Frontal cortex (tissue), 4 donors: ENCODE data around the gene ZBTB20. TPM values are rescaled to one million over a fixed set of nuclear protein-coding genes. Genes with fewer than 3 reads are reported as not detected.
"Not testable (repeated sequence)": the region's sequence is repeated elsewhere in the genome, so short reads cannot be mapped to it uniquely, and the experiment has no call there.

Experiments used
- DNase-seq, 2 donors: peaks; one replicate each; pipeline ENCODE4 v3.0.0; 2012; ENCODE audit warnings: low spot score in 2 of 2
- FAIRE-seq: peaks from 2 replicates; lab custom pipeline; 2012; peaks lifted over from hg19 to GRCh38; lab: Jason Lieb, UNC
- total RNA-seq: library from RNA; depleted of rRNA; stranded (reverse); fragments of >200 nt; gene quantifications from one replicate; pipeline ENCODE4 v1.2.3, GENCODE V29; 2014
- donor health status: control.
- donor health status: control.
- donor health status: control.

Gene ZBTB20
- total RNA-seq, 1 donor from 2014 or later = 39.9 TPM

DNA sequence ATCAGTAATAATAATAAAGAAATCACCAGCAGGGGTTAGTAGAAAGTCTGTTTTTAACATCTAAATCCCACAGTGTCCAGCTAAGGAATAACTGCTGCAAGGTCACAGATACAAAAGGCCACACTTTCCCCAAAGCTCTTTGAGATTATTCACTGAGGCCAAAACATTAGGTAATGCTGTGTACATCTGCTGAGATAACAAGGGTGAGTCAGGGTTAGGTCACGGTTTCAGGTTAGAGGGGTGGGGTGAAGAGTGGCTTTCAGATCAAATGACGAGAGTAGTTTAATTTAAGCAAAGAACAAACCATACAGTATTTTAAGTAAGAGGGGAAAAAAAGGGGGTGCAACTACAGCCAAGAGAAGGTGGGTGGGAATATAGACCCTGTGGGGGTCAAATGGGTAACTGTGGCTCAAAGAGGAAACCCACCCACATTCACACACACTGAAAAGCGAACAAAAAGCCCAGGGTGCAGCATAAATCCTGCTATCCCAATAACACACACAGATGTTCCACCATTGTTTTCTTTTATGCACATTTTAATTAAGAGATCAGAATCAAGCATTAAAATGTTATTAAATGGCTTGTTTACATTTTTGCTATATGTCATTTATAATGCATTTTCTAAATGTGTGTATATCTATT, 440.4 kb downstream of the ZBTB20 start:
- DNase-seq (no peak), FAIRE-seq (no peak)

DNA sequence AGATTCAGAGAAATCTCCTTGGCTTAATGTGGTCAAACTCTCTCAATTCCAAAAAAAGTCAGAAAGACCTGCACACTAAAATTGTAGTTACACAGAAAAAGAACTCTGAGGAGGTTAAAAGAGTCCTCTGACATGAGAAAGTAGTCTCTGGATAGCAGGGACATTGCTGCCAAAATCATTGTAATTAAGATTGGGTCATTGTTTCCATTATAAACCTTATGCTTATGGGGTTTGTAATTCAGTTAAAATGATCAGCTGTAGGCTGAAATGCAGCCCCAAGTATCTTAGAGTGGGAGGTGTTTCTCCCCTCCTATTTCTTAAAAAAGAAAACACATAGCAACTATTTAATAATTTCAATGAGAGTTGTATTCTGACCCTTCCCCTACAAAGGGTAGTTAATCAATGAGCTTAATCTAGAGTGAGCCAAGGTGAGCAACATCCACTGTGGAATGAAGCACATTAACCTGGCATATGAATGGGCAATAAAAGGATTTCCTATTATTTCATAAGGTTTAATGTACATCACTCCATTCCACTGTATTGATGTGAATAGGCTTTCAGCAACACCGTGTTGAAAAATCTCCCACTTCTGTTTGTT, 446.4 kb downstream of the ZBTB20 start:
- DNase-seq (no peak), FAIRE-seq (no peak)

DNA sequence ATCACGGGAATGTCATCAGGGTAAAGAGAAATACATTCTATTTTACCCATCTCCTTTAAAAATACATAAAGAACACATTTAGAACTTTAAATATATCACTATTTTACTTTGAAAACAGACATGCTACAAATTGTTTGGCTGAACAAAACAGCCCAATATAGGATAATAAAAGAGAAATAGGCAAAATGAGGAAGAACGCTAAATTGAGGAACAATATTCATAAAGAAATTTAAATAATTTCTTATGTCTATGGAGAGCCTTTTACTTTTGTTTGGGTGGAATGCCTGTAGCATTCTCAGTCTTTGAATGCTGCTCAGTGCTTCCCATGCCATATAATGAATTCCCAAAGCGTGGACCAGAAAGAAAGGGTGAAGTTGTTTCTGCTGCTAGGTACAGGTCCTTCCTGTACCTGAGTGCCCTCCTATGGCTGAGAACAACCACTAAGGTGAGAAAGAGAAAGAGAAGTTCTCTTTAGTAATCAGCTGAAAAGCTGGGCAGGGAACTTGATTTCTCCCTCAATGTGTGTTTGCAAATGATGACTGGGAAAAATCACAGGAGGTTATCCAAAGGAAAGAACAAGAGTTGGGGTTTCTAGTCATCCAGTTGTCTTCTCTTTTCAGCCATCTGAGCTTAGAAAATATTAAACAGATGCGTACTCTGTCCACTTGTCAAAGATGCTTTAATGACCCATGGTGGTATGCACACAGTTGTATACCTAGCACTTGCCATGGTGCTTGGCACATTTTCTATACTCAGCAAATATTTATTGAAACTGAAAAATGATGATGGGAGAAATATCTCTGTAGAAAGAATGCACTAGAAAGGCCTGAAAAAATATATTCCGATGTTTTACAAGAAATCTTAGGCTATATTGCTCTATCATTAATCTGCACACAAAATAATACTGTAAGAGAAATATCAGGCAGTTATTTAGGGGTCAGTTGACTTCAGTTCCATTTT, 448.7 kb downstream of the ZBTB20 start:
- DNase-seq (no peak), FAIRE-seq (no peak)

DNA sequence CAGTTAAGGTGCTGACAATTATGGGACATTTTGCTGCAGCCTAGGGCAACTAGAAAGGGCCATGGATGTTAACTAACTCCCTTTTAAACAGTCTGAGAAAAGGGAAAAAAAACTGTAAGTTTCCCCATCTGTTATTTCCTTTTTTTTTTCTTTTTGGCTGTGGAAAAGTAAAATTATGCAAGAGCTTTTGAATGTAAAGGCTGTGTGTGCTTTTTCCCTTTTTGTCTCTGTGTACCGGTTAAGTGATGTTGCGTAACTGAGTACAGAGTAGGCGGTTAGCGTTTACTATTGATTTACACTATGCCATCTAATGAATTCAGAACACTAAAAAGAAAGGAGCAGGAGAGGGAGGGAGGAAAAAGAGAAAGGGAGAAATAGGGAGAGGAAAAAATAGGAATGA, 449.7 kb downstream of the ZBTB20 start:
- FAIRE-seq (no peak), DNase-seq (no peak)

DNA sequence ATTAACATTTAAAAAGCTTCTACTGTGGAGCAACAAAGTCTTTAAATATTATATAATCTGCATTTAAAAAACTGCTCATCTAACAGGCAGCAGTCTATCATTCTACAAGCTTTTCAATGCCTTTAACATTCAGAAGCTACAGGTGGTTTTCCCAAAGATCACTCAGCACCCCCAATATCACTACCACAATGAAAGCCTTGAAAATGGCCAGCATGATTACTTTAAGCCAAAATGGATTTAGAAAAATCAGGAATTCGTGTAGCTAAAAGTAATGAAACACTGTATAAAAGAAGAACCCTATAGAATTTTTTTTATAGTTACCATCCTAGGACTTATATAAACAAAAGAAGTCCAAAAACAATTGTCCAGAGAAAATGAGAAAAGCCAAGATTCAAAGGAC, 452.8 kb downstream of the ZBTB20 start:
- FAIRE-seq = no peak
- no peak for DNase-seq

DNA sequence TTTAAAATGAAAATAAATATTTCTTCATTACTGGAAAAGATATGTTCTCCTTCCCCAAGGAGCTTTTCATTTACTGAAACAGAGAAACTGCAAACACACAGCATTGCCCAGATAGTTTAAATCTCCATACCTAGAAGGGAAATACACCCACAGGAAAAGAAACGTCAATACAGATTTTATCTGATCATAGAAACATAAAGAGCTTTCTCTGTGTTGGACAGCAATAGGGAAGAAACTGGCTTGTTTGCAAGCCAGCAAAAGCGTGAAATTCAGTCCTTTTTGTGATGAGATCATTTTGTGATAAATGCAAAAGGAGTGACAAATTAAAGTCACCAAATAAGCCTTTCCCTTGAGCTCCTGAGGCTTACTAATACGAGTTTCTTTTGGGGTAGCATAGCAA, 455.2 kb downstream of the ZBTB20 start:
- FAIRE-seq (no peak), DNase-seq (no peak)

DNA sequence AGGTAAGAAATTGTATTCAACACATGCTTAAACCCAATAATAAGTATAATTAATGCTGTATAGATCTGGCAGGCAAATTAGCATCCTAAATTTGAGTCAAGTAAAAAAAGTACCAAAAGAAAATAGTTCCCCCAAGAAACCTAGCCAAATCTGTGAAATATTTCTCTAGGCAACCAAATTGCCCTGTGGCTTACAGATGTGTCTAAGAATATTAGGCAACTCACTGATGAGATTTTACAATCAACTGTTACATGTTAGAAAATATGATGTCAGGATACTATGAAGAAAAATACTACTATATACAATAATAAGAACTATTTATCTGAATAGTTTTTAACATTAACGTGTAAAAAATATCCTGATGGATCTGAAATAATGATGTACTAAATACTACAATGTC, 456.2 kb downstream of the ZBTB20 start:
- FAIRE-seq = no peak

DNA sequence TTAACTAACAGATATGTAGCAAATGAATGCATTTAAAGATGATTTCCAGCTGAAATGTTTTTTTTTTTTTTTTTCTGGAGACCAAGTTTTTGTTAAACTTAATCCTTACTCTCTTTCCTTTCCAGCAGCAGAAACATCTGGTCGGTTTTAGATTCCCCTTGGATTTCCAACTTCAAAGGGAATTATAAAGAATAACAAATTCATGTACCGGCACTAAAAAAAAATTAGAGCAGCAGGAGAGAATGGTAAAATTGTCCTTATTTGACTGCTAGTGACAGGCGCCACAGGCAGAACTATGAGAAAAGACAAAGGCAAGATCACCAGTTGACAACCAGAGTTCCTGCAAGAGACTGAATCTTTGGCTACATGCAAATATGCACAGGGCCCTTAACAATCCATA, 459.9 kb downstream of the ZBTB20 start:
- no peak for DNase-seq
- no peak for FAIRE-seq

More for the DNA sequence above, 456.2 kb downstream of the ZBTB20 start:
- DNase-seq = no peak

DNA sequence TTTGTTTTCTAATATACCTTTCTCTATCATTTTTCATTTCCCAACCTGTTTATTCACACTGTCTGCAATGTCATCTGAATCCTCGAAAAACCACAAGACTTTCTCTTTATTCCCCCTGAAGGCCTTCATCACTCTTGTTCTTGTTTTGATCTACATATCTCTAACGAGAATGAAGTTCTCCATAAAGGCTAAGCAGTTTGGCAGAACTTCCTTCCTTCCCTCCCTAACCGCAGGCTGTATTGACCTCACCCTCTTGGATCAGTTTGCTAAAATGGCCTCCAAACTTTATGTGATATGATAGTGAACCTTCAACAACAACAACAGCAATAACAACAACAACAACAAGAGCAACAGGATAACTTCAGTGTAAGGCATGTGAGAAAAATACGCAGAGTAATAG, 460.5 kb downstream of the ZBTB20 start:
- DNase-seq = no peak

DNA sequence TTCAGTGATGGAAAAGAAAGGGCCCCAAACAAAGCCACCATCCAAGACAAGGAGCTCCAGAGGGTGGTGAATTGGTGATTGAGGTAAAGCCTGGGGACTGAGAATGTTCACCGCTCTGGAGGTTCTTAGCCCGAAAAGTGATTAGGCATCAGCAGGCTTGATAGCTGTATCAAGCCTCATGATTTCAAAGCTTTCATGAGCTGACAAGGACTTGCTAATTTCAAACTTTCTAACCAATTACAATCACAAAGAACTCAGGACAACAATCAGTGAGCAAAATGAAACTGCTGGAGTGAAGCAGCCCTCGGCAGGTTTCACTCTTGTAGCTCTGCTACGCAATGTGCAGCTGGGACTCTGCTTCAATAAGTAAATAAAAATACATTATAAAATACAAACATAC, 461.9 kb downstream of the ZBTB20 start:
- DNase-seq (no peak), FAIRE-seq (no peak)

More for the DNA sequence above, 460.5 kb downstream of the ZBTB20 start:
- no peak for FAIRE-seq

DNA sequence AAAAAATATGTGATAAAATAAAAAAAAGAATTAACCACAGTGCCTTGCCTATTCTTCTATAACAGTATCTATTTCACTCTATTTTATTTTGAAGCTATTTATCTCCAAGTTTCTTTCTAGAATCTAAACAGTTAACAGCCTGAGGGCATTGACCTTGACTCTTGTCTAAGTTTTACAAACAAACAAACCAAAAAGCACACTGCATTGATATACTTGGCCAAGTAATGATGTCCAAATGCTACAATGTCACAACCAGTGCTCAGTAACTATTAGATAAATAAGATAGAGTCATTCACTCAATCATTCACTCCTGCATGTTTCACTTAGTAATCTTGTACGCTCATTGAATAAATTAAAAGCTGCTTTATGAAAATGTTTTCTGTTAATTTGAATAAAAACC, 466.8 kb downstream of the ZBTB20 start:
- DNase-seq = no peak
- FAIRE-seq = no peak

DNA sequence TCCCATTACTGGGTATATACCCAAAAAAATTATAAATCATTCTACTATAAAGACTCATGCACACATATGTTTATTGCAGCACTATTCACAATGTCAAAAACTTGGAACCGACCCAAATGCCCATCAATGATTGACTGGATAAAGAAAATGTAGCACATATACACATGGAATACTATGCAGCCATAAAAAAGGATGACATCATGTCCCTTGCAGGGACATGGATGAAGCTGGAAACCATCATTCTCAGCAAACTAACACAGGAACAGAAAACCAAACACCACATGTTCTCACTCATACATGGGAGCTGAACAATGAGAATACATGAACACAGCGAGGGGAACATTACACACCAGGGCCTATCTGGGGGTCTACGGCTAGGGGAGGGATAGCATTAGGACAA, 467.3 kb downstream of the ZBTB20 start:
- DNase-seq, FAIRE-seq: not testable (repeated sequence)

DNA sequence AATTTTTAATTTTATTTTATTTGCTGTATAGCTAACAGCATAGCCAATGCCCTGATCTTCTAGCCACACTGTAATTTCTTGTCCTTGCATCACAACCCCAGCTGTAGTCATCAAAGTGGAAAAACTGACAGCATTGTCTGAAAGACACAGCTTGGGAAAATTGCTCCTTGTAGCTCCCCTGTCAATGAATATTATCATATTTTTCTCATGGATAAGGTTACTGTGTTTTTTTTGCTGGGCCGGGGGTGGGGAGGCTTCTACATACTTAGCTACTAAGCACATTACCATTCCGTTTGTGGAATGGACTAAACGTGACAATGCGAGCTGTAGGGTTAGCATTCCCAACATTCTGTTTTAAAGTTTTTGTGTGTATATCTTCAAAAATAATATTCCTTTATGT, 472.0 kb downstream of the ZBTB20 start:
- DNase-seq (no peak), FAIRE-seq (no peak)

DNA sequence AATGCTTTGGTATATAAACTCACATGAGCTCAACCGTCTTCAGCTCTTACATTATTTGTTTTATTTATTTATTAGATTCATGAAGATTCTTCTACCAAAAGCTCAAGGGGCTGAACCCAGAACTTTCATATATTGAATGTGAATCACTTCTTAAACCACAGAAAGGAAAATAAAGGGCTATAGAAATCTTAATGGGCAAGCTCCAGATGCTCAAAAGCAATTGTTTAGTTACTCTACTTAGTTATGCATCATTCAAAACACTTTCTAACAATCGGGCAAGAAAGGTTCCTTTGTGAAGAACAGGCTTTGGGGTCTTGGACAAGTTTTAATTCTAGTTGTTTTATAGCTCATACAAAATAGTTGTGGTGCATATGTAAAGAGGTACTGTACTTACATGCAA, 473.1 kb downstream of the ZBTB20 start:
- no peak for DNase-seq
- no peak for FAIRE-seq

DNA sequence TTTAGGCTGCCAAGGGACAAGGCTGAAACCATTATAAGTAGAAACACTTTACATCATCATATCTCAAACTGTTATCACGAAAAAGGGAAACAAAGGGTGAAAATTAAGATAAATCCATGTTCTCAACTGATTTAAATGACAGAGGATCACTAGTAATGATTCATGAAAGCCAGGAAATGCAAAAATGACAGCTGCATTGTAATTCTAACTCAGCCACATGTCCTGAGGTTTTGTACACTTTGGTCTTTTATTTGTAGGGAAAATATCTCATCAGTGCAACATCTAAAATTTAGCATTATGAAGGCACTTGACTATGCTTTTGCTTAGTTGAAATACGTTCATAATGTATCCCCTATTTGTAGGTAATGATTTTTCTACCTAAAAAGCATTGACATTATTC, 473.6 kb downstream of the ZBTB20 start:
- DNase-seq (no peak), FAIRE-seq (no peak)

DNA sequence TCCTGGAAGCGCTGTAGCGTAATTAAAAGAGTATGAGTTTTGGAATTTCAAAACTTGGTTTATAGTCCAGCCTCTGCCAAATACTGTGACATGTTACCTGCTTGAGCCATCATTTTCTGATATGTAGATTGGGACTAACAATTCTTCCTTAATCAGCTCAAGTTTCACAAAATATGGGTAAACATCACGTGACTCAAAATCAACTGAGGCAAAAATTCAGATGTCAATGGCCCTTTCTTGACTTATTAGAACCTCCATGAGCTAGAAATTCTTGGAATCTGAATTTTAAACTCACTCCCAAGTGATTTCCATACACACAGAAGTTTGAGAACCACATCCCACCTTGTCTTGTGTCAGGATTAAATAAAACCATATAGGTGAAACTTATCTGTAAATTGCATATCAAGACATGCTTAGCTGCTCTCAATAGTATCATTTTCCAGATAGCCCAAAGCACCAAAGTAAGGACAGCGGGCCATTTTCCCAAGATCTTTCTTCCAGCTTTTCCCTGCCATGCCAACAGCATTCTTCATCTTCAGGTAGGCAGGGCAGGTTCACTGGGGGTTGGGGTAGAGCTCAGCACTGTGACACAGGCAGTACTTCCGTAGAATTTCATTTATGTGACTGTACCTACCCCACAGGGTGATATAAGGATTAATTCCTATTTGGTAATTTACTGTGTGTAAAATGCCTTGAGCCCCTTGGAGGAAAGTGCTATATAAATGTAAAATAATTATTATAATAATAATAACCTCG, 474.2 kb downstream of the ZBTB20 start:
- FAIRE-seq = no peak
- no peak for DNase-seq

DNA sequence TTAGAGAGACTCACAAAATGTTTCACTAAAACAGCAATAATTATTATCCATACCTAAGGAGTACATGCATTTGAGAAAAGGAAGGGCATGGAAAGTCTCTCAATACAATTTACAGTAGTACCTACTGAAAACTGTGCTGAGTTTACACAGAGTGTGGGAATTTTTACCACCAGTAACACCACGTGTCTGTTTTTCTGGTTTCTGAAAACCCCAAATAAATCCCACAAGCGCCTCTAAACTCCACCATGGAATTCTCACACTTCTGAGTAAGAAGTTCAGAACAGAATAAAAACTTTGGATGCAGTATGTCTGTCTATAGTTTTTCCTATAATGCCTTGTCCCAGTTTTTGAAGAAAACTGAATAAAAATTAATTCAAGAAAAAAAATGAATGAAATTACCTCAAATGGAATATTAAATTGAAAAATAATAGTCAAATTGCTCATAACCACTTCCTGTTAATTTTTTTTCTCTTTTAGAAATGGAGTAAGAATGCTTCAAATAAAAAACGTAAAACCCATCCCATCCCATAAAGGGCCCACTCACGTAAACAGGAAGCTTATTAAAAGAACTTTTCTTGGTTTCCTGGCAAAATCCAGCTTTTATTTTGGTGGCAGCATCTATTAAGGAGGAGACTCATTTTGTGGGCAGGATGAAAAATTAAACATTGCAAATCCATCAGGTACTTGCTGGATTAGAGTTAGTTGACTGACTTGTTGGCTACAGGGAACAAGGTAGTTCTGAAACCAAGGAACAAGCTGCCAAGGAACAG, 475.2 kb downstream of the ZBTB20 start:
- DNase-seq (no peak), FAIRE-seq (no peak)

DNA sequence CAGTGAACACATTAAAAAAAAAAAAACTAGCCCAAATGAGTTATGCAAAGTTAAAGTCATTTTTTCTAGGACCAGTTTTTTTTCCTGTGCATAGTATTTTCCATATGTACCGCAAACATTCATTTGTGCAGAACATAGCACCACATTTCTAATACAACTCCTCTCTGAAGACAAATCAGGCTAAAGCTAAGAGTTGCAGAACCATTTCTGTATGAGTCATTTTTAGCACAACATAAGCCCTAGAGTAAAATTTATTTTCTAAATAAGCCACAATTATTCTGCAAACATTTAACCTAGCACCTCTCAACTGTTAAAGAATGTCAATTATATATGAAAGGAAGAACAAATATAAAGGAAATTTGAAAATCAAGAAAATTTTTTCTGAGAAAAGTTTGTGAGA, 477.5 kb downstream of the ZBTB20 start:
- DNase-seq (no peak), FAIRE-seq (no peak)

DNA sequence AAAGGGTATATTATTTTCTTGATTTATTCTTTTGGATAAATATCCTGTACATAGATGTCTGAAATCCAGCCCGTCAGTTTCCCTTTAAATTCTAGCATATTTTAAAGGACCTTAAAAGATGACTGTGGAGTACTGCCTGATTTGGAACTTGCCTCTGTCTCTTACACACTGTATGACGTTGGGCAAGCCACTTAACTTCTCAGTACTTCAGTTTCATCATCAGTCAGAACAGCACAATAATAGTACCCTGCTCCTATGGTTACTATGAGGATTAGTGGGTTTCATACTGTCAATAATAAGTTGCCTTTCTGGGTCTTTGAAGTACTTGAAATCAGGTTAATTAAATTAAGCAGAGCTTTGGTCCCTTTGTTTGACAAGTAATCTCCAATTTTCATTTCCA, 479.0 kb downstream of the ZBTB20 start:
- FAIRE-seq (no peak), DNase-seq (no peak)

DNA sequence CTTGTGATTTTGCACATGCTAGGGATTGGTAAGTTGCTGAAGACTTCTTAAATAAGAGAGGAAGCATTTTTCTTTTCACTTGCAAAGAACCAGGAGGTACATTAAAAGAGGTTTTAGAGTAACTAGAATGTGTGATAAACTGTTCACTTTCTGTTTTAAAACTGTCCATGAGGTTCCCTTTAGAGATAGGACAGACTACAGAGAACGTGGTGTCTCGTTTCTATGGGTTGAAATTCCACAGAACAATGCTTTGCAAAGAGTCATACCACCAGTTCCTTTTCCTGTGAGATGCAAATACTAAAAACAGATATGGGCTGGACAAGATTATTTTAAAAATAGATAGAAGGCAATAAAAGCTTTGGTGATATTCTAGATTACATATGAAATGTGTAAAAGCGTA, 480.5 kb downstream of the ZBTB20 start:
- FAIRE-seq (no peak), DNase-seq (no peak)
